Vagina (tissue), 2 donors: ENCODE data around the gene HOXB1. TPM values are rescaled to one million over a fixed set of nuclear protein-coding genes. Genes with fewer than 3 reads are reported as not detected.

ENCODE experiments used
- DNase-seq, 2 donors: peaks; one replicate each; pipeline ENCODE4 v3.0.0-alpha.2; 2017; ENCODE audit errors: extremely low spot score in 2 of 2
- H3K27ac ChIP-seq: fragments of 200-600 bp; sonication (generic); one replicate; pipeline ENCODE4 v1.5.1; 2019
- H3K27me3 ChIP-seq: fragments of 200-600 bp; sonication (generic); one replicate; pipeline ENCODE4 v1.5.1; 2019
- H3K36me3 ChIP-seq, 2 donors: fragments of 200-600 bp; sonication (generic); one replicate each; pipeline ENCODE4 v1.5.1; 2017 to 2019
- H3K4me1 ChIP-seq: fragments of 200-600 bp; sonication (generic); one replicate; pipeline ENCODE4 v1.5.1; 2019
- H3K4me3 ChIP-seq, 2 donors: fragments of 200-600 bp; sonication (generic); 1 replicate in 1 of 2; 2 replicates in 1 of 2; pipeline ENCODE4 v1.5.1; 2016 to 2019
- H3K9me3 ChIP-seq: fragments of 200-600 bp; sonication (generic); one replicate; pipeline ENCODE4 v1.5.1; 2019
- CTCF ChIP-seq, 3 experiments: fragments of 450-650 bp in 2 of 3; fragments of 200-600 bp in 1 of 3; sonication (generic) in 1 of 3; IDR thresholded peaks; one replicate each; pipeline ENCODE4 v1.5.1; 2017 to 2019; ENCODE audit warnings: antibody characterized with exemption in 3 of 3, mild to moderate bottlenecking in 2 of 3, moderate library complexity in 2 of 3
- POLR2A ChIP-seq, 2 donors: fragments of 450-650 bp; IDR thresholded peaks; one replicate each; pipeline ENCODE4 v1.6.1; 2017; ENCODE audit warnings: antibody characterized with exemption in 2 of 2, mild to moderate bottlenecking in 2 of 2, moderate library complexity in 2 of 2
- POLR2AphosphoS5 ChIP-seq, 2 donors: sonication (generic); formaldehyde crosslinking; IDR thresholded peaks; one replicate each; pipeline ENCODE4 v1.9.0; 2017; ENCODE audit warnings: antibody characterized with exemption in 2 of 2, mild to moderate bottlenecking in 2 of 2, low read depth in 1 of 2; ENCODE audit not compliant: insufficient read depth in 1 of 2
- intact Hi-C: fragments of 100-400 bp; cut with DNase I; formaldehyde crosslinking; loops from one replicate; pipeline ENCODE4 v1.15.1; 2023
- total RNA-seq: library from RNA; depleted of rRNA; stranded (reverse); fragments of >200 nt; gene quantifications from one replicate; pipeline ENCODE4 v1.2.3, GENCODE V29; 2016

The HOXB1 gene
- total RNA-seq, 1 donor from 2014 or later = not detected

DNA sequence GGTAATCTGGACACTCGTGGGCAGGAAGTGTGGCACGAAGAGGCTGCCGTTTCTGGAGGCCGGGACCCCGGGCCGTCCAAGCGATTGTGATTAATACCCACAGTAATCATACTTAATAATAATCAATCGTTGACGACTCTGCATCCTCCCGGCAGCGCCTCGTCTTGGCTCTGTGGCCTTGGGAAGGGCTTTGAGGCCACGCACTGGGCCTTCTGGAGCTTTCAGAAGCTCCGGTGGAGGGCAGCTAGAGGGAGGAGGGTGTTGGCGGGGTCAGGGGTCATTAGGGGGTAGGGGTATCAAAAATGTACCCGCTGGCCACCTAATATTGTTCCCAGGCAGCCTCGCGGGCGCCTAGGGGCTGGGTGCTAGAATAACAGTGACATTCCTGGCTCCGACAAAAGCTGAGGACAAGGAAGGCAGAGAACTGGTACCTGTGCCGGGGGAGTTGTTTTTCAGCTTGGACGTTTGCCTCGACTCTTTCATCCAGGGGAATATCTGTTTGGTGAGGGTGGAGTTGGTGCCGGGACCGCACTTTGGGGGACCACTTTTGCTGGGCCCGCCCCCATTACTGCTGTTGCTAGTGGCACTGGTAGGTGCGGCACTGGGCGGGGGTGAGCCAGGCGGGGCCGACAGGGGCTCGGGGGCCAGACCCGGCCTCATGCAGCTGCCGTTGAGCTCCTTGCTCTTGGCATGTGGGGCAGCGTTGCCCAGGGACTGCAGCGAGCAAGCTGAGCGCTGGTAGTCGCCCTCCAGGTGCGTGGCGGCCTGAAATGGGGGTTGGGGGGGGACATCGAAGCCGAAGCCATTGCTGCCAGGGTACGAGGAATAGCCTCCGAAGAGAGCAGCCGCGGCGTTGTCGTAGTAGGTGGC lies 21.0 kb upstream of the HOXB1 start:
- Histone ChIP-seq H3K4me1 (peaks cover 32% of the 10 kb centered on the region), H3K27me3 (no peaks in the 10 kb centered on the region), H3K9me3 (no peaks in the 10 kb centered on the region), H3K4me3 (no peak overlapping the region), H3K36me3 (no peaks in the 10 kb centered on the region), H3K27ac (no peak overlapping the region)
- no peak for DNase-seq
- intact Hi-C loops = no loop called here
- TF ChIP-seq POLR2A (IDR thresholded peaks at IDR 0.05) (no peak), POLR2AphosphoS5 (IDR thresholded peaks at IDR 0.05; ENCODE audit: insufficient read depth in 1 of 2, low read depth in 1 of 2) (no peak), CTCF (IDR thresholded peaks at IDR 0.05) (no peak)

DNA sequence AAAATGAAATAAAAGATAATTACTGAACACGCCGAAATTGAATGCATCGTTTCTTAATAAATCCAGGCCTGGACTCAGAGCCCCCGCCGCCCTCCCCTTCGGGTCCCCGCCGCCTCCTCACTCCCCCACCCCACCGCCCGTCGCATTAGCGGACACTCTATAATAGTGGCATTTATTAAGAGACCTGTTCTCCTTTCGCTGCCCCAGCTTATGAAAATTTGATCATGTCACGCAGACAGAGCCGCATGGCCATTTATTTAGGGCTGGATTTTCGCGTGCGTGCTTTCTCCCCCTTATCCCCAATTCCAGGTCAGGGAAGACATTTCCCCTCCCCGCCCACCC lies 20.4 kb upstream of the HOXB1 start:
- Histone ChIP-seq H3K27me3 (no peaks in the 10 kb centered on the region), H3K36me3 (no peaks in the 10 kb centered on the region), H3K9me3 (no peaks in the 10 kb centered on the region), H3K4me3 (no peak overlapping the region), H3K27ac (no peak overlapping the region), H3K4me1 (peaks cover 34% of the 10 kb centered on the region)
- DNase-seq = no peak
- intact Hi-C loops = no loop called here
- no peak for TF ChIP-seq POLR2A (IDR thresholded peaks at IDR 0.05)
- TF ChIP-seq CTCF (IDR thresholded peaks at IDR 0.05) = no peak
- TF ChIP-seq POLR2AphosphoS5 (IDR thresholded peaks at IDR 0.05; ENCODE audit: insufficient read depth in 1 of 2, low read depth in 1 of 2) = no peak

- Histone ChIP-seq H3K27me3 (no peaks in the 10 kb centered on the region), H3K9me3 (no peaks in the 10 kb centered on the region), H3K4me3 (no peak overlapping the region), H3K36me3 (no peaks in the 10 kb centered on the region), H3K27ac (no peak overlapping the region), H3K4me1 (peaks cover 34% of the 10 kb centered on the region)
- DNase-seq = no peak
- intact Hi-C loops = no loop called here
- TF ChIP-seq POLR2A (IDR thresholded peaks at IDR 0.05) (no peak), POLR2AphosphoS5 (IDR thresholded peaks at IDR 0.05; ENCODE audit: insufficient read depth in 1 of 2, low read depth in 1 of 2) (no peak), CTCF (IDR thresholded peaks at IDR 0.05) (no peak)
Observed at GRCh38 chr17:48550502-48551213, 19.8 kb upstream of the HOXB1 start.

DNA sequence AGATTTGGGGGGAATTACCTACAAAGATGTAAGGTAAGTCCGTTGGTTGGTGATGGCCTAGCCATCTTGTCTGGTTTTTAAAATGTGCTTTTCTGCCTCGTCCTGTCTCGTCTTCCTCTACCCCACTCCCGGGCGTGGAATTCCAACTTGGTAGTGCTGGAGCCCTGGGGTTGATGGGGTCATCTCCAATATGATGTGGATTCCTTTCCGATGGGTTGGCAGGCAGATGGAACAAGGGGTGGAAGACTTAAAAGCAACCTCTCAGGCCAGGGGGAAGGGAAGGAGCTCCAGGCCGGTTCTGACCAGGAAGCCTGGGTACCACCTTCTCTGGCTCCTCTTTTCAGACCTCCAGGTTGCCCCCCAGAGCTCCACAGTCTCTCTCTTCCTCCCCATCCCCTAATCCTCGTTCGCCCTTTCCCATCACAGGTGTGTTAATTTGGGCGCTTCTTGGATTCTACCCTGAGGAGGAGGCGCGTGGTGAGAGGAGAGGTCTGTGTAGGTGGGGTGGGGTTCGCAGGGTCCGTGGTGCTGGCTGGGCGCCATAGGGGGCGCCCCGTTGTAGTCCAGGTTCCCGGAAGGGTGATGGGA lies 19.2 kb upstream of the HOXB1 start:
- Histone ChIP-seq H3K27me3 (no peaks in the 10 kb centered on the region), H3K4me1 (peaks cover 34% of the 10 kb centered on the region), H3K36me3 (no peaks in the 10 kb centered on the region), H3K4me3 (no peak overlapping the region), H3K27ac (no peak overlapping the region), H3K9me3 (no peaks in the 10 kb centered on the region)
- no peak for TF ChIP-seq CTCF (IDR thresholded peaks at IDR 0.05)
- intact Hi-C loops = no loop called here
- DNase-seq = no peak

GRCh38 chr17:48549281-48549630 lies 18.4 kb upstream of the HOXB1 start:
- H3K27me3 ChIP-seq = no peaks in the 10 kb centered on the region
- no peak for TF ChIP-seq CTCF (IDR thresholded peaks at IDR 0.05)
- no peak for TF ChIP-seq POLR2AphosphoS5 (IDR thresholded peaks at IDR 0.05; ENCODE audit: insufficient read depth in 1 of 2, low read depth in 1 of 2)
- TF ChIP-seq POLR2A (IDR thresholded peaks at IDR 0.05) = no peak
- H3K4me3 ChIP-seq = no peak overlapping the region
- H3K9me3 ChIP-seq = no peaks in the 10 kb centered on the region
- no peak for DNase-seq
- no peak overlapping the region for H3K27ac ChIP-seq
- intact Hi-C loops = no loop called here
- no peaks in the 10 kb centered on the region for H3K36me3 ChIP-seq
- H3K4me1 ChIP-seq = peaks cover 32% of the 10 kb centered on the region
